HUES64 (cell line): ENCODE results near the gene HOMER3.
"Not testable (repeated sequence)": the region's sequence is repeated elsewhere in the genome, so short reads cannot be mapped to it uniquely, and the experiment has no call there.

ENCODE experiments used
- H3K27ac ChIP-seq: 2 replicates; pipeline ENCODE4 v1.7.0; 2013; ENCODE audit warnings: low read depth, low read length, inconsistent platforms
- H3K27me3 ChIP-seq: 2 replicates; pipeline ENCODE4 v1.6.1; 2013; ENCODE audit warnings: mild to moderate bottlenecking, low read length; ENCODE audit not compliant: insufficient read depth
- H3K36me3 ChIP-seq: 2 replicates; pipeline ENCODE4 v1.6.1; 2013; ENCODE audit warnings: mild to moderate bottlenecking, low read length; ENCODE audit not compliant: insufficient read depth
- H3K4me1 ChIP-seq: 2 replicates; pipeline ENCODE4 v1.6.1; 2013; ENCODE audit warnings: mild to moderate bottlenecking, low read length, moderate library complexity; ENCODE audit not compliant: insufficient read depth
- H3K4me3 ChIP-seq: 2 replicates; pipeline ENCODE4 v1.5.1; 2013; ENCODE audit warnings: mild to moderate bottlenecking, low read length, moderate library complexity
- H3K9ac ChIP-seq: 2 replicates; pipeline ENCODE4 v1.6.1; 2013; ENCODE audit warnings: mild to moderate bottlenecking, low read depth, low read length
- H3K9me3 ChIP-seq: 2 replicates; pipeline ENCODE4 v1.6.1; 2013; ENCODE audit warnings: low read depth, low read length; ENCODE audit not compliant: insufficient read depth
- WGBS: fragments of 150-250, 120-280 bp; methylation state at CpG from one replicate; pipeline ENCODE4 v1.1.7; 2013; ENCODE audit warnings: missing lambda C conversion rate; 5-methylcytosine and 5-hydroxymethylcytosine counted together

Gene HOMER3

DNA sequence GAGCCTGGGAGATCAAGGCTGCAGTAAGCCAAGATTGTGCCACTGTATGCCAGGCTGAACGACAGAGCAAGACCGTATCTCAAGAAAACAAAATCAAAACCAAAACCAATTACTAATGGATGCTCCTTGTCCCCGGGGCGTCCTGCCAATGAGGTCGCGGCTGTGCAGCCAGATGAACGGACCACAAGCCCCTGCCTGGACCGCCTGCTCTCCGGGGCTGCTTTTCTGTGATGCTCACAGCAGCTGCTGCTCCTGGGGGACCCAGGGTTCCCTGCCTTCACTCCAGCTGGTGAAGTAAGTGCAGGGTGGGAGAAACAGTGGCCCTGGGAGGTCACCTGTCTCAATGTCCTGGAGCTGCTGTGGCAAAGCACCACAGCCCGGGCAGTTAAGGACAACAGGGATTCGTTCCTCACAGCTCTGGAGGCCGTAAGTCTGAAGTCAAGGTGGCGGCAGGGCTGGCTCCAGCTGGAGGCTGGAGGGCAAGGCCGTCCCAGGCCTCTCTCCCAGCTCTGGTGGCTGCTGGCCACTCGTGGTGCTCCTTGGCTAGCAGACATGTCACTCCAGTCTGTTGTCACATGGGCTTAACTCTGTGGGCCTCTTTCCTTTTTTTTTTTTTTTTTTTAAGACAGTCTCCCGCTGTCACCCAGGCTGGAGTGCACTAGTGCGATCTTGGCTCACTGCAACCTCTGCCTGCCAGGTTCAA lies 31.9 kb downstream of the HOMER3 start:
- Histone ChIP-seq H3K27ac (no peak overlapping the region), H3K36me3 (peaks cover 45% of the 10 kb centered on the region), H3K9me3 (no peaks in the 10 kb centered on the region), H3K4me1 (no peaks in the 10 kb centered on the region), H3K4me3 (no peak overlapping the region), H3K27me3 (no peaks in the 10 kb centered on the region), H3K9ac (no peak overlapping the region)
- WGBS: 93% methylated on average over 17 of the region's 17 CpGs

DNA sequence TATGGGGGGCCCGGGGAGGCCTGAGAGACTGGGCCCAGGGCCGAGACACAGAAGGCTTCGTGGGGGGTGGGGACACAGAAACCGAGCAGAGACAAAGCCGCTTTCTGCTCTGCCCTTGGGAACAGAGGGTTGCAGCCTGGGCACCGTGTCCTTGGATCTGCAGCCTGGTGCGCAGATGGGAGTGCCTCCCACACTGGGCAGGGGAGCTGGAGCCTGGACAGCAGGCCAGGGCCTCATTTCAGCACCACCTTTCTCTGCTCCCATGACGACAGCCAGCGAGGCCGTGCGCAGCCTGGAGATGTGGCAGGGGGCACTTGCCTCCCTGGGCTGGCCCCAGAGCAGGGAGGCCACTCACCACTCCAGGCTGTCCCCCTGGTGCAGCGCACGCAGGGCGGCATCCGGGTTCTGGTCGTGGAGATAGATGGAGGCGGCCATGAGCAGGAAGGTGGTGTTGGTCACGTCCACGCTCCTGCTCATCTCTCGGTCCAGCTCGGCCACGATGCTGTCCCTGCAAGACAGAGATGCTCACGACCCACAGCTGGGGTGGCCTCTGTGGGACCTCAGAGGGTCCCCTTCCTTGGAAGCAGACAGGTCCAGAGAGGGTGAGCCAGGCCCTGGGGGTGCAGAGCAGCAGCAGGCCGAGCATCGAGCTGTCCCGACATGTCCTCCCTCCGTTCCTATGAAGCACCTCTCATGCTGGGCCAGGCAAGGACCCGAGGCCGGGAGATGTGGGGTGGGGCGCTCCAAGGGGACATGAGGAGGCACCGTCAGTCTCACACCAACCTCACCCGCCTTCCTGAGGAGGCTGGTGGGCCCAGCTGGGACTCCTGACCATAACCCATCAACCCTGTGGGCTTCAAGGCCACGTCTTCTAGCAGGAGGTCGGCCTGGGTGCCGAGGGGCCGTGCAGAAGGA lies 34.2 kb downstream of the HOMER3 start:
- Histone ChIP-seq H3K36me3 (peaks cover 41% of the 10 kb centered on the region), H3K27me3 (no peaks in the 10 kb centered on the region), H3K9ac (no peak overlapping the region), H3K4me3 (no peak overlapping the region), H3K9me3 (no peaks in the 10 kb centered on the region), H3K4me1 (no peaks in the 10 kb centered on the region), H3K27ac (no peak overlapping the region)
- 96% methylated on average over 36 of the region's 36 CpGs for WGBS

- Histone ChIP-seq H3K27me3 (no peaks in the 10 kb centered on the region), H3K27ac (no peak overlapping the region), H3K9ac (no peak overlapping the region), H3K36me3 (peaks cover 41% of the 10 kb centered on the region), H3K4me3 (no peak overlapping the region), H3K4me1 (no peaks in the 10 kb centered on the region), H3K9me3 (no peaks in the 10 kb centered on the region)
- WGBS: 94% methylated on average over 26 of the region's 26 CpGs
Observed at GRCh38 chr19:18905513-18906236, 35.3 kb downstream of the HOMER3 start.

DNA sequence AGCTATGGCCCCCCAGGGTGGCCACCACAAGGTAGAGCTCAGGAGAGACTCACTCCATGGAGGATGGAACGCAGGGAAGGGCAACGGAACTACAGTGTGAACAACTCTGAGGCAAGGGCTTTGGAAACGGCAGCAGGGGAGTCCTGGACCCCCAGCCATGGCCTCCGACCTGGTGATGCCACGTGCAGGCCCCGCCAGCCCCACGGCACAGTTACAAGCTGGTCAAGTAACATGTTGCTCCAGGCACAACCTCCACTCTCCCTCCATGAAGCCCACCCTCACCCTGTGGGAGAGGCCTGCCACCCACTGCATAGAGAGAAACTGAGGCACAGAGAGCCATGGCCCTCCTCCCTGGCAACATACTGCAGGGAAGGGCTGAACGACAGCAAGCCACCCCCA lies 36.0 kb downstream of the HOMER3 start:
- no peak overlapping the region for H3K27ac ChIP-seq
- 94% methylated on average over 8 of the region's 8 CpGs for WGBS
- H3K36me3 ChIP-seq: peaks cover 45% of the 10 kb centered on the region

DNA sequence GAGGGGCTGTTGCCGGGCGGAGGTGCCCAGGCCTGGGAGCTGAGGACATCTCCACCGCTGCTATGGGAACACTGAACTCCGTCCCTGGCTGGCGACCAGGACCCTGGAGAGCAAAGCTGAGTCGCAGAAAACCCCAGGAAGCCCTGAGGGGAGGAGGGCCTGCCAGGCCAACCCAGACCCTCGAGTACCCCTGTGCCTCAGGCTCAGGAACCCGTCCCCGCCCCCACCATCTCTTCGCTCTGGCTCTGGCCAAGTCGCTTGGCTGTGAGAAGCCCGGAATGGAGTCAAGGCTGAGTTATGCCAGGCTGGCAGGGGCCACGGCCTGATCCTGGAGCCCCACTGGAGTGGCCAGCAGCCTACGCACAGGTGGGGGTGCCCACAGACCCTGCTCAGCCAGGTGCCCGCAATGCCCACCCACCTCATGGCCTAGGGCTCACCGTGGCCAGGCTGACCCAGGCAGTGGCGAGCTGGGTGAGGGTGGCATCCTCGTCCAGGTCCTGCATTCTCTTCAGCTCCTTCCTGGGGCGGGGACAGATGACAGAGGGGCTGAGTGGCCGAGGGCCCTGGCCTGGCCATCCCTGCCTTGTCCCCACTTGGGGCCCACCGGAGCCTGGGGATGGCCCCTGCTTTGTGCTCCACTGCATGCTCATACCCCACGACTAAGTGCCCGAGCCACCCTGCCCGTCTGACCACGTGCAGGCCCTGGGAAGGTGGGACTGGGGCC lies 36.5 kb downstream of the HOMER3 start:
- no peaks in the 10 kb centered on the region for H3K9me3 ChIP-seq
- no peak overlapping the region for H3K4me3 ChIP-seq
- H3K27ac ChIP-seq: no peak overlapping the region
- no peak overlapping the region for H3K9ac ChIP-seq
- WGBS: 93% methylated on average over 25 of the region's 25 CpGs
- no peaks in the 10 kb centered on the region for H3K4me1 ChIP-seq
- H3K36me3 ChIP-seq: peaks cover 41% of the 10 kb centered on the region
- no peaks in the 10 kb centered on the region for H3K27me3 ChIP-seq

More for the DNA sequence above, 36.0 kb downstream of the HOMER3 start:
- Histone ChIP-seq H3K27me3 (no peaks in the 10 kb centered on the region), H3K4me3 (no peak overlapping the region), H3K9ac (no peak overlapping the region), H3K9me3 (no peaks in the 10 kb centered on the region), H3K4me1 (no peaks in the 10 kb centered on the region)

GRCh38 chr19:18903156-18904037 lies 37.6 kb downstream of the HOMER3 start:
- H3K27ac ChIP-seq: no peak overlapping the region
- no peaks in the 10 kb centered on the region for H3K4me1 ChIP-seq
- no peak overlapping the region for H3K4me3 ChIP-seq
- H3K27me3 ChIP-seq: no peaks in the 10 kb centered on the region
- WGBS: 90% methylated on average over 29 of the region's 29 CpGs
- H3K9ac ChIP-seq: no peak overlapping the region
- H3K9me3 ChIP-seq: no peaks in the 10 kb centered on the region
- H3K36me3 ChIP-seq: peaks cover 37% of the 10 kb centered on the region

GRCh38 chr19:18902519-18902918 lies 38.5 kb downstream of the HOMER3 start:
- not testable (repeated sequence) for H3K4me3 ChIP-seq, H3K9me3 ChIP-seq, H3K27me3 ChIP-seq, H3K9ac ChIP-seq, H3K27ac ChIP-seq, H3K4me1 ChIP-seq
- H3K36me3 ChIP-seq: peaks cover 32% of the 10 kb centered on the region
- 94% methylated on average over 5 of the region's 5 CpGs for WGBS

GRCh38 chr19:18901491-18901890 lies 39.5 kb downstream of the HOMER3 start:
- WGBS: 90% methylated on average over 7 of the region's 7 CpGs
- H3K36me3 ChIP-seq: peaks cover 24% of the 10 kb centered on the region
- H3K27ac ChIP-seq: no peak overlapping the region
- H3K27me3 ChIP-seq: peaks cover 10% of the 10 kb centered on the region
- H3K4me3 ChIP-seq: no peak overlapping the region
- no peaks in the 10 kb centered on the region for H3K4me1 ChIP-seq
- no peaks in the 10 kb centered on the region for H3K9me3 ChIP-seq
- H3K9ac ChIP-seq: no peak overlapping the region

DNA sequence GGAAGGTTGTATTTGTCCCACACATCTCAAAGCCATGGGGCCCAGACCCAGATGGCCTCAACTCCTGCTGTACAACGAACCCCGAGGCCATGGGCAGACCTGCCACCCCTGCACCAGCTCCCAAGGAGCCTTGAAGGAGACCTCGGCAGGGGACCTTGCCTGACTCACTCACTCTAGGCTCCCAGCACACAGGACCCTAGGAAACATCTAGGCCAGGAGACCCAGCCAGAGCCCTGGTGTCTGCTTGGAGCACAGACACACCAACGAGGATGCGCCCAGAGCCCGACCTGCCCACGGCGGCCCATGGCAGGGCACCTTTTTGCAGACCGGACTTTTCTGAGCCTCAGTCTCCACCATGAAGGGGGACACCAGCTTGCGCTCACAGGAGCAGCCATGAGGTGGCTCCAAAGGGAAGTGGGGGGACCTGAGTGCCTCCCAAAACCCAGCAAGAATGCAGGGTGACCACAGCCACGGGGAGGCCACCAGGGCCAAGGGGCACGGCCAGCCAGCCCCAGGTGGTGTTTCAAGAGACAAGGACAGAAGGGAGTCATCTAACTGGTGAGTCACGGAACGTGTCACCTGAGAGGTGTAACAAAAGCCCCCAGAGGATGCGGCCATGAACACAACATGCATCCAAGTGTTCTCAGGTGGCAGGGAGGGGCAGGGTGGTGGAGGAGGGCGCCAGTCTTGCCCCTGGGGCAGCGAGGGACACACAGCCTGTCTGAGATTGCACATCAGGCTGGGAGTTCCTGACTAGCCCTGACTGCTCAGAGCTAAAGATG lies 40.1 kb downstream of the HOMER3 start:
- no peak overlapping the region for H3K9ac ChIP-seq
- no peaks in the 10 kb centered on the region for H3K4me1 ChIP-seq
- no peak overlapping the region for H3K27ac ChIP-seq
- no peaks in the 10 kb centered on the region for H3K9me3 ChIP-seq
- H3K27me3 ChIP-seq: peaks cover 12% of the 10 kb centered on the region
- 89% methylated on average over 17 of the region's 17 CpGs for WGBS
- peaks cover 20% of the 10 kb centered on the region for H3K36me3 ChIP-seq
- no peak overlapping the region for H3K4me3 ChIP-seq
